ENCODE results near the gene TSPAN14.

The TSPAN14 gene

DNA sequence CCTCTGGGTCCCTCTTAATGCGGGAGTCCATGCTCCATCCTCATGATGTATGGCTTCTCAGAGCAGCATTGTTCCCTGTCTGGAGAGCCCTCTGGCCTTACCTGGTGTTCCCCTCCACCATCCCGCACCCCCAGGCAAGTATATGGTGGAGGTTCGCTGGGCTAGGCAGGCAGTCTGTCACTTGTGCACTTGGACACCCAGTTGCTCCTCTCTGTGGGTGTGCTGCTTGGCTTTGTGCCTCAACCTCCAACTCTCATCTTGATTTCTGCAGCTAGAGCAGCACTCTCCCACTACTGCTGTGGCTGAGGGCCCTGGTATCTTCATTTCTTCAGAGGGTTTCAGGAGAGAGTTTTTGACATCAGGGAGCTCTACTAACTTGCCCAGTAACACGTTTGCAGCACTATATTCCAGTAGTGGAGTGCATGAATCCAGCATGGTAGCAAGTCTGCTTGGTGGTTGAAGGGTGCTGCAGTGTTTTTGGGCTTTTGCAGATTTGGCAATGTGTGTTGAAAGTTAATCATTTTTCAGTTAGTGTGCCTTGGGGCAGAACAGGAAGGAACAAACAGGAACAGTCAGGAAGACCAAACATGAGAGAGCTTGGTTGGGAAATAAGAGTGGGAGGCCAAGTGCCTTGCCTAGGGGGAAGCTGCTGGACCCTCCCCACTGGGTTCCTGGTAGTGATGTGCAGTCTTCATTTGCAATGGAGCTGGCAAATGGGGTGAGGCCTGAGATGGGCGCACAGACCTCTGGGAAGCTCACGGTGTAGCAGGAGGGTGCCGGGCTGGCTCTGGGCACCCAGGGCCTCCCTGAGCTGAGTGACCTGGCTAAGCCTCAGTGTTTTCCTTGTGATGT is 37.4 kb downstream of the TSPAN14 start:
- DNase-seq, result peak; percentile 93

GRCh38 chr10:80492848-80493521 is 38.9 kb downstream of the TSPAN14 start:
- peak; percentile 38 for DNase-seq

DNA sequence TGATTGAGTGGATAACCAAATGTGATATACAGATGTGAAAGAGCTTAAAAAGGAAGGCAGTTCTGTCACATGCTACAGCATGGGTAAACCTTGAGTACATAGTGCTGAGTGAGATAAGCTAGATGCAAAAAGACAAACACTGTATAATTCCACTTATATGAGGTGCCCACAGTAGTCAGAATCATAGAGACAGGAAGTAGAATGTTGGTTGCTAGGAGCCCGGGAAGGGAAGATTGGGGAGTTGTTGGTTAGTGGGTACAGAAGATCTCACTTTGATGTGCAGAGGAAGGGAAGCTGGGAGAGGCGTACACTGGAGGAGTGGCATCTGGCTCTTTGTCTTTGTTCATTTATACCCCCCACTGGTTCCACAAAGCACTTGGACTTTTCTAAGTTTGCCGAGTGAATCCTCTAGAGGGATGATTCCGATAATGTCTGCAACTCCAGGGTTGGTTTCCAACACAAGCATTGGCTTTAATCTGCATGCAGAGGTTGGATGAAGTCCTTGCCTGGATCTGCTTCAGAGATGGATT is 39.5 kb downstream of the TSPAN14 start:
- no peak for DNase-seq

DNA sequence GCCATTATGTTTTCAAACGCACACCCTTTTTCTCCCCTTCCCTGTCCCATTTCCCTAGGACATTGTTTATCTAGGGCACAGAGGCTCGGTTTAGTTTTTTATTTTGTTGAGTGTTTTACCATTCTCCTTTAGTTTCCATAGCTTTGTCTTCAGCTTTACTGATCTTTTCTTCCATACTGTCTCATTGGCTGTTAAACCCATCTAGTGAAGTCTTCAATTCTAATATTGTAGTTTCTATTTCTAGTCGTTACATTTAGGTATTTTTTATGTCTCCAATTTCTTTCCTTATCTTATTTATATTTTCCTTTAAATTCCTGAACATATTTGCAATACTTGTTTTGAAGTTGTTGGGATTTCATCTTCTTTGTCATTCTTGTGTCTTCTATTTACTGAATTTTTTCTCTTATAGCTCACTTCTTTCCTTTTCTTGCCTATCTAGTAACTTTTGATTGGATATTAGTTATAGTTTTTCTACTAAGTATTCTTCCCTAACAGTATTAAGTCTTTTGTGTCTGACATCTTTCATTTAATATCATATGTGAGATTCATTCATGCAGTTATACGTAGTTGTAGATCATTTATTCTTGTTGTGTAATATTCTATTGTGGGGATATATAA is 42.6 kb downstream of the TSPAN14 start:
- no peak for DNase-seq

- no peak for DNase-seq
Observed at GRCh38 chr10:80497187-80498077, 43.3 kb downstream of the TSPAN14 start.

- no peak for DNase-seq
Observed at GRCh38 chr10:80498078-80498832, 44.1 kb downstream of the TSPAN14 start.

DNA sequence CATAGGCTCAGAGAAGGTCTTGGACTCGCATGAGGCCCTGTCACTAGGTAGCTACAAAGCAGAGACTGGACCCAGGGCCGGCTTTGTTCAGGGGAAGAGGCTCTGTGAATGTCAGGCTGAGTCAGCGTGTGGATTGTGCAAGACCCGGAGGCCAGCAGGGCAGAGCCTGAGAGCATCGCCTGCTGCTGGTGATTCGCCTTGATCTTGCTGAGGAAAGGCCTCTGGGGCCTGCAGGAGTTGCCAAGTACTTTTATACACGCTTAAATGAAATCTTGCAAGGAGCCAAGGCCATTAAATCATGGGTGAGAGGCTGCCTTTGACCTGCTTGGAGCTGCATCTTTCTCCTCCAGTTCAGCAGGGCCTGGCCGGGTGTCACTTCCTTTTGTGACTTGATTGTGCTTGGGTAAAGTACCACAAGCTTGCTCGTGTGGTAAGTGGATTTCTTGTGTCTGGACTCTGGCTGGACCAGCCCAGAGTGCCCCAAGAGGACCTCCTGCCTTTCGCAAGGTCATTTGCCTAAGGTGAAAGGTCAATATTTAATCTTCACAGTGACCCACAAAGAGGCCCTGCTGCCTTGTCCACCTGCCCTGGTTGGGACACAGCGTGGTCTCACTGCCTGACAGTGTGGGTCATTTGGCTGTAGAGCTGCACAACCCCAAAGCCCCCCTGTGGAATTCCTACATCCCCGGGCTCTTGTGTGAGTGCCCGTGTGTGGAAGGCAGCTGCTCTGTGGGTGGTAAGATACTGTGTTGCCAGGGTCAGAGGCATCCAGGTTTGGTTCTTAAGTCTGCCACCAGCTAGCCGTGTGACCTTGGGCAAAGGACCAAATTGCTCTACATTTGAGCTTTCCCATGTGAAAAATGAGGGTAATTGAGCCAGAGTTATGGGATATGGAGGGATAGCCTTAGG is 45.0 kb downstream of the TSPAN14 start:
- DNase-seq, result peak; percentile 96

GRCh38 chr10:80500572-80501380 is 46.7 kb downstream of the TSPAN14 start:
- peak; percentile 44 for DNase-seq

- no peak for DNase-seq
Observed at GRCh38 chr10:80501381-80501912, 47.3 kb downstream of the TSPAN14 start.

DNA sequence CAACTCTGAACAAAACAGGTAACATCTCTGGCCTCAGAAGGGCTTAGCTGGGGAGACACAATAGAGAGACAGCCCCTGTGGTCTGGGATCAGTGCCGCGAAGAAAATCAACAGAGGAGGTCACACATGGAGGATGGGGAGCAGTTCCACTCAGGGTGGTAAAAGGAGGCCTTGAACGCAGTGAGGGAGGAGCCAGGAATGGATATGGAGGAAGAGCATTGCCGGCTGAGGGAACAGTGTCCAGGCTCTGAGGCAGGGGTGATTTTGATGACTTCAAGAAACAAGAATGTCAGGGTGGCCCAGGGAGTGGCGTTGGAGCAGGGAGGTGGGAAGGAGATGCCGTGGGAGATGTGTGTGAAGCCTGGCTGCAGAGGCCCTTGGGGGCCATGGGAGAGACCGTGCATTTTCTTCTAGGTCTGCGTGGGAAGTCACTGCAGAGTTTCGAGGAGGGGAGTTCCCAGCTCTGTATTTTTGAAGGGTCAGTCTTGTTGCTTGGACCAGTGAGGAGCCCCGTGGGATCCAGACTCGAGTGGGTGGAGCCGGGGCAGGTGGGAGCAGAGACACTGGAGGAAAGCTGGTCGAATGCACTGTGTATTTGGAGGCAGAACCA is 47.9 kb downstream of the TSPAN14 start:
- DNase-seq, result no peak

DNA sequence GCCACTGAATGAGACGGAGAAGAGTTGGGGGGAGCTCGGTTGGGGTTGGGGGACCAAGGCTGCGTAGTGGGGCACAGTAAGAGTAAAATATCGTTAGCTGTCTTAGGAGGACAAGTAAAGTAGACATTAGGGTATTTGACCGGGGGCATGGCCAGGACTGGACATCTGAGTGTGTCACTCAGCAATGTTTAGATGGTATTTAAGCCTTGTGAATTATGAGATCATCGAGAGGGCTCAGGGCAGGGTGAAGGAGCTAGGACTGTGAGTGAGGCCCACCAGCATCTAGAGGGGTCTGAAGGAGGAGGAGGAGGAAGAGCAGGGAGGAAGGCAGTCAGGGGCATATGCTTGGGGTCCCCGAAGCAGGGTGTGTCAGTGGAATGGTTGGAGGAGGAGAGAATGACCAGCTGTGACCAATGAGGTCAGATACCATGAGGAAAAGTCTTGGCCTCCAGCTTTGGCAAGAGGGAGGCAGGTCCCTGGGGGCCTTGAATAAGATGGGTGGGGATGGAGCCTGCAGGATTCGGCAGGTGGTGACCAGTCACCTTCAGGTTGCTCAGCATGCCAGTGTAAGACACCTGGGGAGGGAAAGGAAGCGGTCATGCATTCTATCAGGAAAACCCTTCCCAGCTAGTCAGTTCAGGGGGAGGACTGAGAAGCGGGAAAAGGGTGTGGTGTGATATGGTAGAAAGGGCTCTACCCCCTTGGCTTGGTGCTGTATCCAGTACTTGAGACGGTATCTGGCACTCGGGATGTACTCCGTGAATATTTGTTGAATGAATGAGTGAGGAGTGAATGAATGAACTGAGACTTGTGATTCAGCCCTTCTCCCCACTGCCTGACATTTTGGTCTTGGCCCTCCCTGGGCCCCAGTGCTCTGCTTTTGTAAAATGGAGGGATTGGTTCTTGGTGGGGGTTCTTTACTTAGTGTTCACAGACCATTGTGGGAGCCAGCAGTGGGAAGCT is 48.8 kb downstream of the TSPAN14 start:
- no peak for DNase-seq

- no peak for DNase-seq
Observed at GRCh38 chr10:80503584-80504157, 49.6 kb downstream of the TSPAN14 start.

GRCh38 chr10:80504158-80504811 is 50.2 kb downstream of the TSPAN14 start:
- peak; percentile 72 for DNase-seq

DNA sequence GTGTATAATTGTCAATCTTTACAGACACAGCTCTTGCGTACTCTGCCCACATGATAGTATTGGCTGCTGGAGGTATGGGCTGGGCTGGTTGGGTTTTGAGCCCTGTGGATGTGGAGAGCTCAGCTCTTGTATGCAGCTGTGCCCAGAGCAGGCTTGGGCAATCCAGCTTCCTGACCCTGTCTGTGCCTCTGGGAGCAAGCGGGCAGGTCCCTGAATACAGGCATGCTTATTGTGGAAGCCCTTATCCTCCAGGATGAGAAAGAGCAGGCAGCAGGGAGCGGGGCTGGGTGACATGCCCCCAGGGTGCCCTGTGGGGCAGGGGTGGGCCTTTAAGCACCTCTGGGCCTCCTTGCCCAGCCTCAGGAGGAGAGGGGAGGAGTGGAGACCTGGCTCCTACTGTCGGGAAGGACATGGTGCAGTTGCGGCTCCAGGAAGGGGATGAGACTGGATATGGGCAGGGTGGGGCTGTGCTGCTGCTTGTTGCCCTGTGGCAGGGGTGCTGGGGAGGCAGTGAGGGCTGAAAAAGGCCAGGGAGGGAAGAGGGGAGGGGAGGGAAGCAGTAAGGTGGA is 50.9 kb downstream of the TSPAN14 start:
- DNase-seq, result no peak

GRCh38 chr10:80506189-80506575 is 52.1 kb downstream of the TSPAN14 start:
- DNase-seq, result no peak

DNA sequence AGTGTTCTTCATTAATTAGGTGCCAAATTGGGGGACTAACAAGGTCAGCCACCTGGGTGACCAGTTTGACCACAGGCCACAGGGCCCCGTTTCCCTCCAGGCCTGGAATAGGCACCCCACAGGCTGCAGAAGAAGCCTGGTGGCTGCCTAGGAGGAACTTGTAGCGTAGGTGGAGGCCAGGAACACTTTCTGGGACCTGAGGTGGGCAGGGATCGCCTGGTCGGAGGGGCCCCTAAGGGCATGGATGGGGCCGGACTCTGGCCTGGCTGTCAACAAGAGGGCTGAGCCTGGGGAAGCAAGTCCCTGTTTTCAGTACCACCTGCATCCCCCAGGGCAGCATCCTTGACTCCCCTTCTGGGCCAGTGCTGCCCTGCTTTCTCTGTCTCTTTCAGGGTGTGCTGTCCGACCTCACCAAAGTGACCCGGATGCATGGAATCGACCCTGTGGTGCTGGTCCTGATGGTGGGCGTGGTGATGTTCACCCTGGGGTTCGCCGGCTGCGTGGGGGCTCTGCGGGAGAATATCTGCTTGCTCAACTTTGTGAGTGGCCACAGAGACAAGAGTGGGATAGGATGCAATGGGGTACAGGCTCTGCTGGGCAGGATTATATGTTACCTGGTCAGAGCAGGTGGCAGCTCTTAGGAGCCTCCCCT is 52.9 kb downstream of the TSPAN14 start:
- DNase-seq, result no peak

All from suppressor macrophage treated with lipopolysaccharide for 4 hours (primary cell).